Measurements from ENCODE around the gene MAMDC4. TPM values are rescaled to one million over a fixed set of nuclear protein-coding genes. Genes with fewer than 3 reads are reported as not detected.

The MAMDC4 gene
- total and polyA plus RNA-seq, 2 of the 13 experiments (the other 11 are each of a cell fraction or from before 2014, with no cell fraction given): 6.0 to 6.8 TPM

DNA sequence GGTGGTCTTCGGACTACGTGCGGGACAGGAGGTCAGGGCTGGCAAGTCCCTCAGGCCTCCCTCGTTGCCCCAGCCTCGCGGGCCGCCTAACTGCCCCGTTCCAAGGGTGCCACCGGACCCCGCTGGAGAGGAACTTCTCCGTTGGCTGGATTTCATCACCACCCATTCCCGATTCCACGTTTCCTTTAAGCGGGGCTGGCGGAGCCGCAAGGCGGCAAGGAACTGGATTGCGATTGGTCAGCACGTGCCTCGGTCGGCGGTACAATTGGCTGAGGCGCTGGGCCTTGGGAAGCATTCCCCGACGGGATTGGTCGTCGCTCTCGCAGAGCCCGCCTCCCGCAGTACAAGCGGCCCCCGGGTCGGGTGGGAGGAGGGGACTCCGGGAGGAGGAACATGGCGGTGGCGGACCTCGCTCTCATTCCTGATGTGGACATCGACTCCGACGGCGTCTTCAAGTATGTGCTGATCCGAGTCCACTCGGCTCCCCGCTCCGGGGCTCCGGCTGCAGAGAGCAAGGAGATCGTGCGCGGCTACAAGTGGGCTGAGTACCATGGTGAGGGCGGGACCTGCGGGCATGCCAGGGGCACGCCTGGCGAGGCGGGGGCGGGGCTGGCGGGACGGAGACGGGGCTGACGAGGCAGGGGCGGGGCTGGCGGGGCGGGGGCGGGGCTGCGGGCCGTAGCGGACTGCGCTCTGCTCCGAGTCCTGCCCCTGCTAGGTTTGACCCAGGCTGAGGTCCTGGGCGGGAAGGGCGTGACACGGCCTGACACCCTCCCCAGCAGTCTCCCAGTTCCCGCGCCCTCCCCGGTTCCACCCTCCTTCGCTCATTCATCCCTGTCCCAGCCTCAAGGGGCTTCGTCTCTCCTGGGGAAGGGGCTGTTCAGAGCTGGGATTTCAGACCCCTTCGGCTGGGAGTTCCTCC is 2.8 kb upstream of the MAMDC4 start, which contains the start of gene PHPT1 (continued):
- TF ChIP-seq SETDB1 (CRISPR knock-in tag; IDR thresholded peaks at IDR 0.05; ENCODE audit: borderline replicate concordance) (no peak), ZBTB46 (CRISPR knock-in tag; IDR thresholded peaks at IDR 0.05; ENCODE audit: borderline replicate concordance) (no peak), ZNF564 (CRISPR knock-in tag; IDR thresholded peaks at IDR 0.05) (peak; percentile 82), SOX5 (CRISPR knock-in tag; IDR thresholded peaks at IDR 0.05; ENCODE audit: borderline replicate concordance) (no peak; the same call in 1 of the 2 replicates), THYN1 (CRISPR knock-in tag; IDR thresholded peaks at IDR 0.05; ENCODE audit: borderline replicate concordance, low read depth) (no peak), TRAFD1 (CRISPR knock-in tag; IDR thresholded peaks at IDR 0.05; ENCODE audit: borderline replicate concordance) (no peak), RFXAP (CRISPR knock-in tag; IDR thresholded peaks at IDR 0.05; ENCODE audit: borderline replicate concordance) (peak; percentile 73), JUND (CRISPR knock-in tag; IDR thresholded peaks at IDR 0.05) (no peak), ADNP (CRISPR knock-in tag; IDR thresholded peaks at IDR 0.05) (no peak), LCORL (IDR thresholded peaks at IDR 0.05) (no peak), LCORL (CRISPR knock-in tag; IDR thresholded peaks at IDR 0.05) (peak; percentile 55; the same call in 1 of the 2 replicates), YEATS2 (CRISPR knock-in tag; IDR thresholded peaks at IDR 0.05; ENCODE audit: borderline replicate concordance) (peak; percentile 67; the same call in 1 of the 2 replicates), CCAR2 (optimal IDR thresholded peaks at IDR 0.05; ENCODE audit: low read depth, low read length) (no peak), FOXC1 (CRISPR knock-in tag; IDR thresholded peaks at IDR 0.05; ENCODE audit: borderline replicate concordance) (peak; percentile 35; the same call in 1 of the 2 replicates), TEAD2 (CRISPR knock-in tag; IDR thresholded peaks at IDR 0.05) (no peak), ZNF691 (CRISPR knock-in tag; IDR thresholded peaks at IDR 0.05; ENCODE audit: borderline replicate concordance, low read depth) (peak; percentile 88; the same call in 1 of the 2 replicates), SCMH1 (CRISPR knock-in tag; IDR thresholded peaks at IDR 0.05; ENCODE audit: borderline replicate concordance) (no peak), ZSCAN5A (CRISPR knock-in tag; IDR thresholded peaks at IDR 0.05; ENCODE audit: borderline replicate concordance) (0 out of 2 replicates have a peak, but pooled peaks have one; percentile 43), ZSCAN29 (CRISPR knock-in tag; conservative IDR thresholded peaks at IDR 0.05) (no peak), ZFP62 (CRISPR knock-in tag; IDR thresholded peaks at IDR 0.05) (no peak), MAZ (IDR thresholded peaks at IDR 0.05; ENCODE audit: borderline replicate concordance, low read depth, low read length) (peak; percentile 95), MAZ (CRISPR knock-in tag; IDR thresholded peaks at IDR 0.05; ENCODE audit: low read depth) (peak; percentile 85; the same call in 1 of the 2 replicates), ZSCAN20 (CRISPR knock-in tag; IDR thresholded peaks at IDR 0.05; ENCODE audit: borderline replicate concordance) (no peak; the same call in 1 of the 2 replicates), NCOR1 (IDR thresholded peaks at IDR 0.05; ENCODE audit: borderline replicate concordance, low read length) (no peak; the same call in 1 of the 2 replicates)
